Measurements from ENCODE around the gene BIK.

The BIK gene

DNA sequence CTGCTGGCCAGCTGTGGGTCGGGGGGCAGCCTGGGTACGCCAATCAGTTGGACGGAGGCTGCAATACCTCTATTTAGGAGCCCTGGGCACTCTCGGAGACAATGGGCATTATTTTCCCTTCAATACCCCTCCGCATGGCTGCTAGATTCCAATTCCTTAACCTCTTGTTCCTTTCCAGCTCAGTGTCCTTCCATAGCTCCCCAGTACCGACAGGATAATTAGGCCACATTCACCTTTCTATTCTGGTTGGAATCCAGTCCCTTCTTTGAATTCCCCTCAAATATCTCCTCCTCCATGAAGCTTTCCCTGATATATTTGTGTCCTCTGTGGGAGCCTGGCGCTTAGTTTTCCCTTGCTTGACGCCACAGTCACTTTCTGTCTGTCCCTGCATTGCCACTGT is 4.2 kb upstream of the BIK start:
- DNase-seq = no peak

DNA sequence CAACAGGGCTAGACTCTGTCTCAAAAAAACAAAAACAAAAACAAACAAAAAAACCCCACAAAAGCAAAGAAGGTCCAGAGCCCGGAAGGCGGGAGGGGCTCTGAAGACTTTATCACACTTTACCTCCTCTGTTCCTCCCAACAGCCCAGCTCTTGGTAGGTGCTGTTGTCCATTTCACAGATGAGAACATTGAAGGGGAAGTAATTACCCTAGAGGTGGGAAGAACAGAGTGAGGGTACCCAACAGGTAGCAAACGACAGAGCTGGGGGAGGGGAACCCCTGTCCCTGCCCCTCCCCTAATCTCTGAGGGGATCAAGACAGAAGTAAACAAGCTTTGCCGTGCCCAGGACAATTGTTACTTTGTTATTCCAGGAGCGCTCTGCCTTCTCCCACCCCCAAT is 1.0 kb upstream of the BIK start:
- no peak for DNase-seq

DNA sequence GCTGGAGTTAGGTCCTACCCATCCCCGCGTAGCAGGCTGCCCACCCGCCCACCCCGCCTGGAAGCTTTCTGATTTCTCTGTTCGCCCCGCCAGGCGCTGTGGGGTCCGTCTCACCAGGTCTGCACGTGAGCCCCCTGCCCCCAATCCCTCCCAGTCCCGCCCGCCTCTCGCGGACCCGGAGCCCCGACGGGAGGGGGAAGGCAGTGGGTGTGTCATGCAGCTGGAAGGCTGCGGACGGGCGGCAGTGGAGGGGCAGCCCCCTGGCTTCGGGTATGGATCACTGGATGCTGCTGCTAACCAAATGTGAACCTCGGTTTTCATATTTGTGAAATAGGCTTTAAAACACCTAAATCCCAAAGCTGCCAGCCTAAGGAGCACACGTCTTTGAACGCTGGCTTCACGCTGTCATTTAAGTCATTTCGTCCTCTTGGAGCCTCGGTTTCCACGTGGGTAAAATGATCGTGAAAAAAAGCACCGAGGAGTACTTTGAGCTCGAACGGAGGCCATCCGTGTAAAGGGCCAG is 568 bp upstream of the BIK start:
- DNase-seq = no peak

DNA sequence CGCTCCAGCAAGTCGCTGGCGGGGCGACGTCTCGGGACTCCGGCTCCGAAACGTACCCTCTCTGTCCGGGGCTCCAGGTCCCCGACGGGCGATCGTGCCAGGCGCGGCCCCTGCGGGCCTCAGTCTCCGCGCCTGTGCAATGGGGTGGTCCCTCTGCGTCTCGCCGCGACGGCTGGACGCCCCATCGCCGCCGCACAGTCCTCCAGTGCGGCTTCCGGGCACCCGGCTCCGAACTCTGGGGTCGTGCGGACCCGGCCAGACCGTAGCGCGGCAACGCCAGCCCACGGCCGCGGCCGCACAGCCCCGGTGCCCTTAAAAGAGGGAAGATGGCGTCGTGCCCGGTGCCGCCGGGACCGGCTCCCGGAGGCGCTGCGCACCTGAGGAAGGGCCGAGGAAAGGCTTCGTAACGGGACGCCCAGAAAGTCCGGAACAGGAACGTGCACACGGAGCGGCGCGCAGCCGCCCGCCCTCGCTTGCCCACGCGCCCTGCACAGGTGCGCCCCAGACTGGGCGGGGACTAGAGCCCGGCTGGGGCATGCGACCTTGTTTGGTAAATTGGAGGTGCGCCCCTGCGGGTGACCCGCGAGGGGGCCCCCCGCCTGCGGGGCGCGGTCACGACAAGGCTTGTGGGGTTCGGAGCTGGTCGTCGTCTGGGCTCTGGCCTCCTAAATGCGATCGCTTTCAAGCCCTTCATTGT is 525 bp downstream of the BIK start:
- DNase-seq = no peak

DNA sequence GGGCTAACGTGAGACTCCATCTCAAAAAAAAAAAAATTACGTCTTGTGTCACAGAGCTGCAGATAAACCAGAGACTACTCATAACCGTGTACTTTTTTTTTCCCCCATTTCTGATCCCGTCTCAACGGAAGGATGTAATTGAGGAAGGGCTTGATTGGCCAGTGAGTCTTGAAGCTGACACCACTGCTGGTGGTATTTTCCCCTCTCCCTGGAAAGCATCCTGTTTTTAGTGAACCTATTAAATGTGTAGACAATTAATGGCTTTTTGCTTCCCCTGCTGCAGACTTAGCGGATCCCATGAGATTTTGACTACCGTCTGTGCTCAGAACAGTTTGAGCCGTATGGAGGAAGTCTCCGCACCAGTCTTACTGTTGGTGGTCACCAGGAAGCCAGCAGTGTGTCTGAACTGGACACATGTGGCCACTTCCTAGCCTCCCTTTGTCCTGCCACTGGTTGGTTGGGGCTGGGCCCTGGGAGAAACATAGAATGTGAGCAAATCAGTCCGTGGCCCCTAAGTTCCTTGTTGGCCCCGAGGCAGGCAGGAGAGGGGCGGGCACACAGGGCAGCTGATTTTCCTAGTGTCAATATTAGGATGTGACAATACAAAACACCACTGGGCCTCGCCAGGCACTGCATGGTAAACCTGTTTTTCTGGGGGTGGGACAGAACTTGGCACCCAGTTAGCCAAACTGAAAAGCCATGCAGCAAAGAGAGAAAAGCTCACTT is 3.1 kb downstream of the BIK start:
- DNase-seq = no peak

DNA sequence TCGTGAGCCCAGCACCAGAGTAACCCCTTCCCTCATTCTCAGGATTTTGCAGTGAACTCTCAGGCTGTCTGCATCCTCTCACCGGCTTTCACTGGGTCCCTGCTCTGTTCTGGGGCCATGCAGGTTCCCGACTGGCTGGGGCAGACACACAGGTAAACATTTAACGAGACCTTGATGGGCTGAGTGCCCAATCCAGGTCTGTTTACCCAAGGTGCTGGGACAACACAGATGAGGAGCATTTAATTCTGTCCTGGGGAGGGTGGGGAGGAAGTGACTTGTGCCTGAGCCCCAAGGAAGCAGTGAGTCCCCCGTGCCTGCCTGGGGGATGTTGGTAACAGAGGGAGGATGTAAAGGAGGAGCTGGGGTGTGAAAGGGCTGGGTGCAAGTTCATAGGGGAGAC is 4.4 kb downstream of the BIK start:
- DNase-seq = no peak

DNA sequence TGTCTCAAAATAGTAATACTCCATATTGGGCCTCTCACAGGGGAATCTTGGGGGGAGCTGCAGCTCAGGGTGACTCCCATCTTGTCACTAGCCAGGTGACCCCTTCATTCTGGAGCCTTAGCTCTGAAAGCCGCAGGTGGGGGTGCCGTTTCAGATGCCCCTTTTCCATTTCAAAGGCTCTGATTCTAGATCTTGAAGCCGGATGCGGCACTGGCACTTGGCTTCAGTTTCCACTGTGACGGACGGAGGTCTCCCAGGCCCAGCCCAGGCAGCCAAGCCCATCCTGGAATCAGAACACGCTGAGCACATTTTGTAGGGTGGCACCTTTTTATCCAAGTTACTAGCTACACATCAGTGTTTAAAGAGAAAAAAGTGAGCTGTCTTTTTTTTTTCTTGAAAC is 6.4 kb downstream of the BIK start:
- DNase-seq = no peak

DNA sequence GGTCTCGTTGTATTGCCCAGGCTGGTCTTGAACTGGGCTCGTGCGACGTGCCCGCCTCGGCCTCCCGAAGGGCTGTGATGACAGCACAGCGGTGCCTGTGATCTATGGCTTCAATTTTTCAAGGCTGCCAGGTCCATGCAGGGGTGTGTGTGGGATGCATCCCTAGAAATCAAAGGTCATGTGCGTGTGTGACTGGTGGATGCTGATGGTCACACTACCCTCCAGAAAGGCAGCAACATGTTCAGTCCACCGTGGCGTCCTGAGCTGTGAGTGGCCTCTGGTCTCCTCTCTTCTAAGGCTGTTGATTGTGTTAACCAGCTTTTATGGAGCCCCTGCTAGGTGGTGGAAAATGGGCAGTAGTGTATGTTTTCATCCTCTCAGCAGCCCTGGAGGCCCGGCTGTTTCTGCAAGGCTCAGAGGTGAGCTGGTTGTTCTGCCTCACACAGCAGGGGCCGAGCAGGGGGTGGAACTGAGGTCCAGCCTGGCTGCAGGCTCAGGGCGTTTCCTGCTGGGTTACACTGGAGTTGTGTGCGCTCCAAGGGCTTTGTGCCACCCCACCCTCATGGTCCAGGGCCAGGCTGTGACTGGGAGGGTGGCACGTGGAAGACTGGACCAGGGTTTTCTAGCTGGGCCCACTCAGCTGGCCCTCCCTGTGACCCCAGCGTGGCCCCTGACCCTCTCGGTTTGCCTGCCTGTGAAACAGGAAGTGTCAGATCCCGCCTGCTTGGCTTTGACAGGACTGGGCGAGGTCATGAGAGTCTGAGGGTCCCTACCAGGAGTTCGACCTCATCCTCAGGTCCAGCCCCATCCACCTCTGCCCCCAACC is 7.7 kb downstream of the BIK start:
- no peak for DNase-seq

DNA sequence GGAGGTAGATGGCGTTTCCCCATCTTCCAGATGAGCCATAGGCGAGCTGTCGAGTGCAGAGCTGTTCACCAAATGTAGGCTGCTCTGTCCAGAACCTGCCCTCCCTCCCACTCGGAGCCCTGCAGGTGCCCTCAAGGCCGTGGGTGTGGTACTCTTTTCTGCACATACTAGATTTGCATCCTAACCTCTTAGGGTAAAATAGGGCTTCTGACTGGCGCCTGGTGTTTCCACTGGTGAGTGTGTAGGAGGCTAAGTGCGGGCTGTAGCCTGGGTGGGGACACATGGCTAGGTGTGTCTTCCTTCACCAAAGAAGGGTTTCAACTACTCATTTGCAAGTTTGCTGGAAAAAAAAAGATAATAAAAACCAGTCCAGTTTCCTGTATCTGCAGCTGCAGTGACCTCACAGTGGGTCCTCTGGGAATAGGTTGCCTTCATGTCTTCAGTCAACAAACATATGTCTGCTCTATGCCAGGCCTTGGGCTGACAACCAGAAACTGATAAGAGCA is 8.5 kb downstream of the BIK start:
- DNase-seq = no peak

DNA sequence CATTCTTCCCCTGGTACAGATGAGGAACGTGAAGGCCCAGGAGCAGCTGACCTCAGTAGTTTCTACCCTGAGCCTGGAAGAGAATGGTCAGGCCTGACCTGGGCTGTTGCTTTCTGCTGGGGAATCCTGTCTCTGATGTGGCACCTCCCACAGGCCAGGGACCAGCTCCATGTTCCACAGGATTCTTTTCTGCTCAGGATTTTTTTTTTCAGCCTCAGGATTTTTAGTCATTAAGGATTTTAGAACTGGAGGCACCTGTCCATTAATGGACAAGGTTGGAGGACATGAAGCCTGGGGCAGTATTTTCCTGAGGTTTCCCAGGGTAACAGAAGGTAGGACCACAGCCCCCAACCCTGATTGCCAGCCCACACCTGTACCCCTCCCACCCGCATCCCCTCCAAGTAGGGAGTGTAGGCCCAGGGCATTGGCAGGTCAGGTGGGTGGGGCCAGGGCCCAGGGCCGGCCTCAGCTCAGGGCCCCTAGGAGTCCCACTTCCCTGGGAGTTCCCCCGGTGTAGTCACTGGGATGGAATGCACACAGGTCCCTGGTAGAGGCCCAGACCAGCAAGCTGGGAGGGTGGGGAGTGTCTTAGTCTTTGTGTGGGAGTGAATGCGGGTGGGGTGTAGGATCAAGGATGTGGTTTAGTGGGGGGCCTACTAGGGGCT is 16.1 kb downstream of the BIK start:
- no peak for DNase-seq

DNA sequence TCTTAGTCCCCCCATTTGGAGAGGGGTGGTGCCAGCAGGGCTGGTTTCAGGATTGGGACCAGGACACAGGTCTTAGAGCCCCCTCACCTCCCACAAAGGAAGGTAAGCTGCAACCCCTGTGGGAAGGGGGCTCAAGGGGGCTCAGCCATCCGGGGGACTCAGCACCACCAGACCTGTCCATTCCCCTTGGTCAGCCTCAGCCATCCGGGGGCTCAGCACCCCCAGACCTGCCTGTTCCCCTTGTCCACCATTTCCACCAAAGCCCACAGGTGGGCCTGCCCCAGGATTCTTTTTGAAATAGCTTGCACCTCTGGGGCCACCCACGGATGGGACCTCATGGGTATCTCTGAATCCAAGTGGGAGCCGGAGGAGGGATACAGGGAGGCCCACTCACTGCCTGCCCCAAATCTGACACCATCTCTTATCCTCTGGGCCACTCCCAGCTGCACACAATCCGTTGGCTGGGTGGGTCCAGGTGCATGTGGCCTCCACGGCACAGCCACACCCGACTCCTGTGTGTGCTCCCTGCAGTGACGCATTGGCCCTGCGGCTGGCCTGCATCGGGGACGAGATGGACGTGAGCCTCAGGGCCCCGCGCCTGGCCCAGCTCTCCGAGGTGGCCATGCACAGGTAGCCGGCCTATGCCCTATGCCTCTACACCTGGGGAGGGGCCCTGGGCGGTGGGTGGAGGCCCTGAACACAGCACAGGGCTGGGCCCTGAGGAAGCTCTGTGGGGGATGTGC is 16.8 kb downstream of the BIK start:
- no peak for DNase-seq

DNA sequence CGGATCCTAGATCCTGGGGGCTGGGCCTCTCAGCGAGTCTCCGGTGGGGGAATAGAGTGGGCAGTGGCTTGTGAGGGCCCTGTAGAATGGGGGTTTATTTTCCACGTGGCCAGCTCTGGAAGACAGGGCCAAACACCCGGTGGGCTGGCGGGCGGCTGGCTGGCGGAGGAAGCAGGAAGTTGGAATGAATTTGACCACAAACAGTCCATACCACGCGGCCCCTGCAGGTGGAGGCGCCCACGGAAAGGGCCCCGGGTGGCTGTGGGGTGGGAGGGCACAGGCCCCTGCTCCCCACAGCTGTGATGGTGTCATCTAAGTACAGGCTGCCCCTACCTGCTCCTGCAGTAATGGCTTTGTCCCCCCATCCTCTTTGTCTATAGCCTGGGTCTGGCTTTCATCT is 17.6 kb downstream of the BIK start:
- DNase-seq = no peak

DNA sequence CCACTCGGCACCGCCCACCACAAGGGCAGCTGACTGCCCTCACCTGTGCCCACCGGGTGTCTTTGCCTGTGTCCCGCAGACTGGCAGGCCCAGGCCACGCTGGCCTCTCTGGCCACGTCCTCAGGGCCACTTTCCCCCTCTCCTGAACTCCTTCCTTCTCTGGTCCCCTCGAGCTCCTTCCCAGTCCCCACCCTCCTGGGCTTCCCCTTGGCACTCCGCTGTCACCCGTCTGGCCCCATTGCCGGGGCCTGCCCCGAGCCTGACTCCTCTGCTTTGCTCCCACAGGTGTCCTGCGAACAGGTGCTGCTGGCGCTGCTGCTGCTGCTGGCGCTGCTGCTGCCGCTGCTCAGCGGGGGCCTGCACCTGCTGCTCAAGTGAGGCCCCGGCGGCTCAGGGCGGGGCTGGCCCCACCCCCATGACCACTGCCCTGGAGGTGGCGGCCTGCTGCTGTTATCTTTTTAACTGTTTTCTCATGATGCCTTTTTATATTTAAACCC is 18.4 kb downstream of the BIK start:
- DNase-seq = no peak

DNA sequence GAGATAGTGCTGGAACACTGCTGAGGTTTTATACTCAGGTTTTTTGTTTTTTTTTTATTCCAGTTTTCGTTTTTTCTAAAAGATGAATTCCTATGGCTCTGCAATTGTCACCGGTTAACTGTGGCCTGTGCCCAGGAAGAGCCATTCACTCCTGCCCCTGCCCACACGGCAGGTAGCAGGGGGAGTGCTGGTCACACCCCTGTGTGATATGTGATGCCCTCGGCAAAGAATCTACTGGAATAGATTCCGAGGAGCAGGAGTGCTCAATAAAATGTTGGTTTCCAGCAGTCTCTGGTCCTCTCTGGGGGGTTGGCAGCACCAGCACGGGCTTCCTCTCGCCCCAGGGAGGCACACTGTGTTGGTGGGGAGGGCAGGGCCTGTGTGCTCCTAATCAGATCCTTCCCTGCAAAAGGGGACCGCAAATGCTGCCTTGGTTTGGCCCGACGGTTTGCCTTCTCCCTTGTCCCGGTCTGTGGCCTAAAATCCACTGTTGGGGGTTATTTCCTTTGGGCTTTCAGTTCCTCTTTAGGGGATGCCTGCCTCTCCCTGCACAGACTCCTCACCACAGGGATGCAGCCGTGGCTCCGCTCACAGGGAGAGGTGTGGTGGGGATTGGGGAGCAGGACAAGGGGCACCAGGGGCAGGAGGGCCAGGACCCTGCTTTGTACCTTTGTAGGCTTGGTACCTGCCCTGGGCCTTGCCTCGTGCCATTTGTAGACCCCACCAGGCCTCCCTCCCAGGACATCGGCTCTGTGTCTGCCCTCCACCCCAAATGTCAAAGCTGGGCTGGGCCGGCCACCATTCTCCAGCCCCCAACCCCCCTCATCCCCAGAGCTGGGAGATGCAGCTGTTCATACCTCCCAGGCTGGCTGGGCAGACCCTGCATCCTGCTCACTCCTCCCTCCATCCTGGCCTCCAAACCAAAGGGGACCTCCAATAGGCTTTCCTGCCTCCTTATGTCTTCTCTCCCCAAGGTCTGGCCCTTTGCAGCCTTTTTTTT is 19.2 kb downstream of the BIK start:
- DNase-seq = no peak

DNA sequence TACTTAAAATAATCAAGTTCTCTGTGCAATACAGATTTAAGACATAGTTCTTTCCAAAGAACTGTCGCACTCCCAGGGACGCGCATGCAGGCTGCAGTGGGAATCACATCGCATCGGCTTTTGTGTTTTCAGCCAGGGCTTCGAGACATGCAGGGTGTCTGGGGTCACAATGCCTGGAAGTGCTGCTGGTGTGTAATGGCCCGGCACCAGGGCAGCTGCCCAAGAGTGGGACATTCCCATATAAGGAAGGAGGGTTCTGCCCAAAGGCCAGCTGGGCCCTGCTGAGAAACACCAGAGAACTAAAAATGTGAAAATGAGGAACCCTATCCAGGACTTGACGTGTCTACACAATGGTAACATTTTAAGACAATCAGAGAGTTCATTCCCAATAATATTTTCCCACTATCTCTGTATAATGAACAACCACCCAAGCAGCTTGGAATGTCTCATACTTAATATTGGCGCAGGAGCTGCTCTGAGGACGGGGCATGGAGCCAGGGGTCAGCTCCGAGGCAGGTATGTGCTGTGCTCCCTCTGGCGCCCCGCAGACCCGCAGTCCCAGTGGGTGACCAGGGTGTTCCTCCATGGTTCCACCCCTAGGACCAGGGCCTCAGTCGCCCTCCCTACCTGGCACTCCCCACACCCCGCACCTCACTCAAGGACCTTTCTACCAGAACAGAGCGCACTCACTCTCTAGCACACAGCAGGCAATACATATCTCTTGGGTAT is 21.4 kb downstream of the BIK start:
- no peak for DNase-seq

DNA sequence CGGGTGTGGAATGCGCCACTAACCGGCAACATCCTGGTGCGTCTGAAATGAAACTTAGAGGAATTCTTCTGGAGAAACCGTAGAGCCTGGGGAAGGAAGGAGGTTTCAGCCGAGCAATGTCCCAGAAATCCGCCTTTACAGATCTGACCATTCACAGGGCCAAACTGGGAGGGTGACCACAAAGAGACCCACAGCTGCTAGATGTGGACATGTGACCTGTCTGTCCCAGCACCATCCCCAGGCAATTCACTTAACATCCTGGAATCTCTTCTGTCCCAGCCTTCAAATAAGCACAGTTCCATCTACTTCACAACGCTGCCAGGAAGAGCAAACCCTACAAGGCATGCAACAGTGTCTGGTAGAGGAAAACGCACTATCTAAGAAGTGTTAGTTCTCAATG is 22.9 kb downstream of the BIK start:
- no peak for DNase-seq

DNA sequence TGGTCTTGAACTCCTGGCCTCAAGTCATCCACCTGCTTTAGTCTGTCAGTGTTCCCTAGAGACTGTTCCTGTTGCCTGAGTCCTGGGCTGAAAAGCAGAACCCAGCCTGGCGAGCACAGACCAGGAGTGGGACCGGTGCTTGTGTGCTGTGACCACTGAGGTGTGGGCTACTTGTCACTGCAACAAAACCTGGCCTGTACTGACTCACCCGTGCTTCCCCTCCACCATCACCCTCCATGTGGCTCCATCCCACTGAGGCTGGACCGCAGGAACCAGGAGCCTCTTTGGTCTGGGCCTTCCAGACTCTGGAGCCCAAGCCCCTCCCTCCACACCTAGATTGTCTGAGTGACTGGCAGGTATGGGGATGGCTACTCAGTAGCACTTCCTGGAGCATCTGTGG is 24.0 kb downstream of the BIK start:
- no peak for DNase-seq

DNA sequence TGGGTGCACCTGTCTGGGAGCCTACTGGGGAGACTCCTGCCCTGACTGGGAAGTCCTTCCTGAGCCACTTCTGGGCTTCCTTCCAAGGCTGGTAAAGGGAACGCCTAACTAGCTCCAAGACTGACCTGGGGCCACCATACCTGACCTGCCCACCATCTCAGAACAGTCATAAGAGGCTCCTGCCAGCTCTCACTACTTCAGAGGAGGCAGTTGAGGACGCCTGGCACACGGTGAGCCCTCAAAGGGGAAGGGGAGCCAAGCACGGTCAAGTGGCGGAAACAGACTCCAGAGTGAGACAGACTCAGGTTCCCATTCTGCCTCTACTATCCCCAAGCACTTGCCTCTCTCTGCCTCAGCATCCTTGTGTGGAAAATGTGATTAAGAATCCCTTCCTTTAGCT is 25.0 kb downstream of the BIK start:
- DNase-seq = no peak

DNA sequence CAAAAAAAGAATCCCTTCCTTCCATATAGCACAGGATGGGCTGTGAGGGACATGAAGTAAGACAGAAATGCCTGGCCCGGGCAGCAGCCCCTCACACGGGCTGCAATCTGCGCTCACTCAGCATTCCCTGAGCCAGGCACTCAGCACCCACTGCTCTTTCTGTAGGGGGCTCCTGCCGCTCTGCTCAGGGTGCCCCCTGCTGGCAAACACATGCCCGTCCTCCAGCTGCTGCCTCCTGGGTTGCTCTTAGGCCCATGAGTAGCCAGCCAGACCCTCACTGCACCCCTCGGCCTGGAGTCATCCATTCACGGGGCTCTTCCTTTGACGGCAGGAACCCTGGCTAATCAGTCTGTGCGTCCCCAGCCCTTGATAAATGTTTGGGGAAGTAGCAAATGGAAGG is 25.7 kb downstream of the BIK start:
- no peak for DNase-seq

DNA sequence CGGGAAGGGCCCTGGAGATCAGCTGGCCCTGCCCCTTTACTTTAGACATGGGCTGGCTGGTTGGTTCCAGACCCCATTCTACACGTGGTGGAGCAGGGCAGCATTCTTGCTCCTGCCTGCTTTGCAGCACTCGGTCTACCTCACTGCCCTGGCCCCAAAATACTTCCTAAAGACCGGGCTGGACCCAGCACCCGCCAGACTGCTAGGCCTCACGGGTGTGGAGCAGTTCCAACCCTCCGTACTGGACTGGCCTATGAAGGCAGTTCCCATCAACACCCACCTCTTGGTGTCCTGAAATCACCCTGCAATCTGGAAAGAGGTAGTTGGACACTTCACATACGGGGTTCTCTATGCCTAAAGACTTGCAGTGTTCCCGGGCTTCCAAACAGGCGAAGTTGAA is 26.3 kb downstream of the BIK start:
- no peak for DNase-seq
